Activated T-helper 9 cell treated with anti-CD3 and anti-CD28 coated beads, Interleukin-2, amount 50 U/mL, for 16 hours (primary cell): Measurements from ENCODE around the gene B4GALT5.

ENCODE experiments used
- DNase-seq: peaks from one replicate; pipeline ENCODE4 v3.0.0-alpha.2; 2020; ENCODE audit warnings: low read depth

B4GALT5 gene

DNA sequence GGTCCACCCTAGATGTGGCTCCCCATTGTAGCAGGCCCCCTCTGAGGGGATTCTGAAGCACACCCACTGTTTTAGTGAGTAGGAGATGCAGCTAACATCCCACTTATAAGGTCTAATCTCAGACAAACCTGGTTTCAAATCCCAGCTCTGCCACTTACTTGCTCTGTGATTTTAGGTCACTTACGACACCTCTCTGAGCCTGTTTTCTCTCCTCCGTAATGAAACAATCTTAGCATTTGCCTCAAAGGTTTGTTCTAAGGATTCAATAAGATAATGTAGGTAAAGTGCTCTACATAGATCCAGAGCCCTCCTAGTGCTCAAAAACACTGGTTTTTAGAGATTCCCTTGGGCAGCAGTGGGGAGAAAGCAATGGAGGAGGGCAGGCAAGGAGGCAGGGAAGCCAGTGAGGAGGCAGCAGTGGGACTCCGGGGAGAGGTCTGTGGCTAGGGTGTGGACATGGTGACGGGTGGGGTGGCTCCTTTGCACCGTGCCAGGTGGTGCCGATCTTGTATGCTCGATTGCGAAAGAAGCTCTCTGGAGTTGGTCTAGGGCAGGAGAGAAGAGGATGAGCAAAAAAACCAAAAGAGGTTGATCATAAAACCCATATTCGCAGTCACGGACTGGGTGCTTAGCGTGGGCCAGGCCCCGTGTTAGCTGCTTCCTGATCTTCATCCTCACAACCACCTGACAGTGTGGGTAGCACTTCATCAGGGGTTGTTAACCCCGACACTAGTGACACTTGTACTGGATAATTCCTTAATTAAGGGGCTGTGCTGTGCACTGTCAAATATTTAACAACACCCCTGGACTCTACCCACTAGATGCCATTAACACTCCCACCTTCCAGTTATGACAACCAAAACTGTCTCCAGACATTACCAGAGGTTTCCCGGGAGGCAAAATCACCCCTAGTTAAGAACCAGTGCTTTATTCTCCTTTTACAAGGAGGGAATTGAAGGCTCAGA is 129.0 kb downstream of the B4GALT5 start:
- no peak for DNase-seq

DNA sequence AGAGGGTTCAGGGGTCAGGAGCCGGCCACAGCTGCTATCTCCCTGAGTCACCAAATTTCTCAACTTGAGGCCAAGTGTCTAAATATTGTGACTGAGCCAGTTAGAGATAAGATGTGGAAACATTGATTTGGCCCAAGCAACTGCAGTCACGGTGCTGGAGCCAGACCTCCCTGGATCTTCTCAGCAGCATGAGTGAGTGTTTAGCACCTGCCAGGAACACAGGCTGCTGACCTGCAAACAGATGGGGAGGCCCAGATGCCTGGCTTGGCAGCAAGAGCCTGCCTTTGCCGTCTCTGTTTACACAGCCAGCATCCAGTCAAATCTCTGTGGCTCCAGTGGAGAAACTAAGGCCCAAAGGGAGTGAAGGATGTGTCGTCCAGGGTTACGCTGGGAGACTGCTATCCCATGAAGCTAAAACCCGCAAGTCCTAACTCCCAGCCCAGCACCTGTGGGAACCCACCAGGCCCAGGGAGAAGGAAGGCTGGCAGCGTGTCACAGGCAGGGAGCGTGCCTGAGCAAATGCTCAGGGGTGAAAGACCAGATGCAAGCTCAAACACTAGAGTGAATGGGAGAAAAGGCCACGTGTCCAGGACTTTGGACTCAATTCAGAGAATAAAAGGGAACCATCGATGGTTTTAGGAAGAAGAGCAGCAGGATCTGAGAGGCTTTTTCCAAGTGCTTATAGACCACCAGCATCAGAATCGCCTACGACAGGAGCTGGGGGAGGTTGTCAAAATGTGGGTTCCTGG is 129.8 kb downstream of the B4GALT5 start:
- DNase-seq = no peak

DNA sequence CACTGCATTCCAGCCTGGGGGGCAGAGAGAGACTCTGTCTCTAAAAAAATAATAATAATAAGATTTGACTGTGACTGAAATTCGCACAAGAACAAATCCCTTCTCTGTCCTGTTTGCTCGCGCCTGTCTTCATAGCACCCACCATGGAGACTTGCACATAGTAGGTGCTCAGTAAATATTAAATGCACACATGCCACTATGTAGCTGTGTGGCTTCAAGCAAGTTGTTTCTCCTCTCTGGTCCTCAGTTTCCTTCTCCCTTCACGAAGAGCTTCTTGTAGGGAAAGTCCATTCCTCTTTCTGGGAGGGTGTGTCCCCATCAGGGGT is 130.4 kb downstream of the B4GALT5 start:
- DNase-seq = no peak
